Panc1 (cell line): ENCODE data around the gene BRAP. TPM values are rescaled to one million over a fixed set of nuclear protein-coding genes. Genes with fewer than 3 reads are reported as not detected.

ENCODE experiments used
- ATAC-seq: fragments of 200-7000 bp; cut with Tn5 transposase; 2 replicates; pipeline ENCODE4 v1.9.1; 2020; ENCODE audit warnings: mild to moderate bottlenecking, moderate library complexity
- BruUV-seq: library from RNA; stranded (reverse); fragments of 400-500 nt; replicated peaks from 2 replicates; lab custom pipeline; 2021; lab: Mats Ljungman, UMichigan
- CTCF ChIA-PET: fragments of 300-600 bp; sonication (Branson Sonifier 250); formaldehyde crosslinking; loops from one replicate; lab custom pipeline; 2022; ENCODE audit warnings: antibody characterized with exemption; lab: Charles Lee
- POLR2A ChIA-PET: fragments of 300-600 bp; sonication (Branson Sonifier 250); formaldehyde crosslinking; loops from one replicate; lab custom pipeline; 2022; ENCODE audit warnings: antibody characterized with exemption; lab: Charles Lee
- DNase-seq: peaks from one replicate; pipeline ENCODE4 v3.0.0-alpha.2; 2010; ENCODE audit warnings: low read depth, low spot score
- H3K27ac ChIP-seq: 2 replicates; pipeline ENCODE4 v1.5.1; 2011; ENCODE audit warnings: mild to moderate bottlenecking, low read length, inconsistent platforms
- H3K27me3 ChIP-seq: fragments of 200-500 bp; sonication (Bioruptor generic); 2 replicates; pipeline ENCODE4 v1.6.0; 2014; ENCODE audit warnings: low read length, inconsistent platforms; ENCODE audit not compliant: control insufficient read depth, insufficient read depth
- H3K36me3 ChIP-seq: fragments of 200-500 bp; sonication (Bioruptor generic); 2 replicates; pipeline ENCODE4 v1.5.1; 2014; ENCODE audit warnings: inconsistent platforms, mild to moderate bottlenecking, low read length, moderate library complexity; ENCODE audit not compliant: control insufficient read depth, insufficient read depth
- H3K4me1 ChIP-seq: 2 replicates; pipeline ENCODE4 v1.5.1; 2011; ENCODE audit warnings: inconsistent platforms, mild to moderate bottlenecking, low read length, moderate library complexity; ENCODE audit not compliant: control insufficient read depth, insufficient read depth
- H3K4me3 ChIP-seq, 2 experiments: 2 replicates each; pipeline ENCODE4 v1.5.1; 2011 to 2012; ENCODE audit warnings: low read depth in 2 of 2, low read length in 2 of 2, mild to moderate bottlenecking in 2 of 2, inconsistent platforms in 1 of 2, moderate library complexity in 1 of 2
- H3K9me3 ChIP-seq: fragments of 200-500 bp; sonication (Bioruptor generic); 2 replicates; pipeline ENCODE4 v1.5.1; 2014; ENCODE audit warnings: low read depth, mild to moderate bottlenecking, inconsistent platforms, low read length, moderate library complexity; ENCODE audit not compliant: control insufficient read depth, insufficient read depth
- CTCF ChIP-seq: fragments of 450-650 bp; IDR thresholded peaks from 2 replicates; pipeline ENCODE4 v1.5.1; 2017; ENCODE audit warnings: mild to moderate bottlenecking
- POLR2AphosphoS5 ChIP-seq: IDR thresholded peaks from 2 replicates; pipeline ENCODE4 v1.6.1; 2012; ENCODE audit warnings: mild to moderate bottlenecking, low read depth, low read length, moderate library complexity
- SIN3A ChIP-seq: IDR thresholded peaks from 2 replicates; pipeline ENCODE4 v1.6.1; 2012; ENCODE audit warnings: low read depth, mild to moderate bottlenecking, low read length, moderate library complexity, borderline replicate concordance; ENCODE audit not compliant: insufficient read depth
- TCF7L2 ChIP-seq: IDR thresholded peaks from 2 replicates; pipeline ENCODE4 v1.6.1; 2011; ENCODE audit warnings: mild to moderate bottlenecking, low read depth, low read length, inconsistent platforms
- in situ Hi-C: cut with HindIII; loops from 2 replicates; pipeline ENCODE4 v1.10.0; 2016; ENCODE audit warnings: low sequenced_read_pairs, low pct_unique_long_range_greater_than_20kb
- intact Hi-C: fragments of 100-400 bp; cut with micrococcal nuclease; formaldehyde crosslinking; loops from one replicate; pipeline ENCODE4 v1.10.0; 2022; ENCODE audit not compliant: unreplicated experiment
- total RNA-seq: library from RNA; stranded (reverse); gene quantifications from one replicate; pipeline ENCODE4 v1.2.1, GENCODE V29; 2021; ENCODE audit not compliant: unreplicated experiment
- TF ChIP-seq, protein P1 (sequence below), 2 experiments: IDR thresholded peaks; 2 replicates each; pipeline ENCODE4 v1.6.1; 2011 to 2012; ENCODE audit warnings: low read depth in 2 of 2, control low read depth in 1 of 2, low read length in 1 of 2, mild to moderate bottlenecking in 1 of 2, moderate library complexity in 1 of 2; ENCODE audit not compliant: insufficient read depth in 1 of 2

Gene BRAP
- total RNA-seq, 1 experiment from 2014 or later = 19.6 TPM

DNA sequence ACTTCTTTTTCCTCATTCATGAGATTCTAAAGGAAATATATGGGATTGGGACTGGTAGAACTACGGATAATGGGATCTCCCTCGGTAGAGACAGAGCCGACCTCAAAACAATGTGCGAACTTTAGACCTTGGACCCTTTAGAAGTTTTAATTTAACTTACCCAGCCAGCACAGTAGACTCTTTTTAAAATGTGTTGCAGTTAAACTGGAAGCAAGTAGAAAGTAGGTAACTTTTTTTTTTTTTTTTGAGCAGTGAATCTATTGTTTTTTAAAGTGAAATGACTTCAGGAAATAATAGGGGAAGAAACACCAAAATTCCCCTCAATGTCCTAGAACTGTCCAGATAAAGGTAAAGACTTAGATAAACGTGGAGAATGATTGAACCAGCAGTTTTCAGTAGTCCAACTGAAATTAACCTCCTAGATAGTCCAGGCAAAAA lies 85.5 kb downstream of the BRAP start:
- TF ChIP-seq CTCF (no peak), TCF7L2 (no peak)
- TF ChIP-seq, protein P1, sequence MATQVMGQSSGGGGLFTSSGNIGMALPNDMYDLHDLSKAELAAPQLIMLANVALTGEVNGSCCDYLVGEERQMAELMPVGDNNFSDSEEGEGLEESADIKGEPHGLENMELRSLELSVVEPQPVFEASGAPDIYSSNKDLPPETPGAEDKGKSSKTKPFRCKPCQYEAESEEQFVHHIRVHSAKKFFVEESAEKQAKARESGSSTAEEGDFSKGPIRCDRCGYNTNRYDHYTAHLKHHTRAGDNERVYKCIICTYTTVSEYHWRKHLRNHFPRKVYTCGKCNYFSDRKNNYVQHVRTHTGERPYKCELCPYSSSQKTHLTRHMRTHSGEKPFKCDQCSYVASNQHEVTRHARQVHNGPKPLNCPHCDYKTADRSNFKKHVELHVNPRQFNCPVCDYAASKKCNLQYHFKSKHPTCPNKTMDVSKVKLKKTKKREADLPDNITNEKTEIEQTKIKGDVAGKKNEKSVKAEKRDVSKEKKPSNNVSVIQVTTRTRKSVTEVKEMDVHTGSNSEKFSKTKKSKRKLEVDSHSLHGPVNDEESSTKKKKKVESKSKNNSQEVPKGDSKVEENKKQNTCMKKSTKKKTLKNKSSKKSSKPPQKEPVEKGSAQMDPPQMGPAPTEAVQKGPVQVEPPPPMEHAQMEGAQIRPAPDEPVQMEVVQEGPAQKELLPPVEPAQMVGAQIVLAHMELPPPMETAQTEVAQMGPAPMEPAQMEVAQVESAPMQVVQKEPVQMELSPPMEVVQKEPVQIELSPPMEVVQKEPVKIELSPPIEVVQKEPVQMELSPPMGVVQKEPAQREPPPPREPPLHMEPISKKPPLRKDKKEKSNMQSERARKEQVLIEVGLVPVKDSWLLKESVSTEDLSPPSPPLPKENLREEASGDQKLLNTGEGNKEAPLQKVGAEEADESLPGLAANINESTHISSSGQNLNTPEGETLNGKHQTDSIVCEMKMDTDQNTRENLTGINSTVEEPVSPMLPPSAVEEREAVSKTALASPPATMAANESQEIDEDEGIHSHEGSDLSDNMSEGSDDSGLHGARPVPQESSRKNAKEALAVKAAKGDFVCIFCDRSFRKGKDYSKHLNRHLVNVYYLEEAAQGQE (IDR thresholded peaks at IDR 0.05; ENCODE audit: insufficient read depth in 1 of 2, low read depth in 2 of 2, low read length in 1 of 2) = no peak
- BruUV-seq = TSS peak; percentile 94
- no peak for ATAC-seq
- intact Hi-C loops (no loop called here), in situ Hi-C loops (no loop called here)
- ChIA-PET POLR2A (no interaction called here), CTCF (no interaction called here)
- peaks cover 9% of the 10 kb centered on the region for H3K4me1 ChIP-seq
- DNase-seq = no peak
- peak overlapping the region; percentile 78 to 91 for H3K4me3 ChIP-seq
- H3K27me3 ChIP-seq = no peaks in the 10 kb centered on the region
- H3K27ac ChIP-seq = peak overlapping the region; percentile 98
- no peaks in the 10 kb centered on the region for H3K9me3 ChIP-seq
- peaks cover 4% of the 10 kb centered on the region; the same call in 1 of the 2 replicates for H3K36me3 ChIP-seq

GRCh38 chr12:111599453-111600204 lies 86.1 kb downstream of the BRAP start:
- ChIA-PET CTCF (no interaction called here), POLR2A (no interaction called here)
- Histone ChIP-seq H3K36me3 (peaks cover 4% of the 10 kb centered on the region; the same call in 1 of the 2 replicates), H3K4me3 (peak overlapping the region; percentile 78 to 91), H3K4me1 (peaks cover 13% of the 10 kb centered on the region), H3K9me3 (no peaks in the 10 kb centered on the region), H3K27me3 (no peaks in the 10 kb centered on the region), H3K27ac (peak overlapping the region; percentile 98)
- ATAC-seq (peak; percentile 88), DNase-seq (peak; percentile 36)
- in situ Hi-C loops (loop anchor here (25.0 kb wide), 1 partner anchor 88 kb away; the partner anchor contains the start of genes ACAD10 and BRAP), intact Hi-C loops (no loop called here)
- BruUV-seq = no TSS peak
- TF ChIP-seq TCF7L2 = peak; percentile 51; the same call in 1 of the 2 replicates
- no peak for TF ChIP-seq CTCF
- TF ChIP-seq POLR2AphosphoS5 = peak; percentile 86
- TF ChIP-seq SIN3A = peak; percentile 40; the same call in 1 of the 2 replicates
